Left colon (tissue), 2 donors: ENCODE results near the gene EEFSEC. TPM values are rescaled to one million over a fixed set of nuclear protein-coding genes. Genes with fewer than 3 reads are reported as not detected.

Experiments used
- ATAC-seq: fragments of 200-7000 bp; cut with Tn5 transposase; one replicate; pipeline ENCODE4 v1.9.1; 2020; ENCODE audit warnings: mild to moderate bottlenecking, moderate library complexity
- DNase-seq, 2 donors: peaks; one replicate each; pipeline ENCODE4 v3.0.0-alpha.2; 2020
- intact Hi-C, 2 donors: fragments of 100-400 bp; cut with DNase I in 1 of 2; cut with micrococcal nuclease in 1 of 2; formaldehyde crosslinking; loops; one replicate each; pipeline versions ENCODE4 v1.11.2 to v1.14.0; 2022; cut with DNase I, micrococcal nuclease
- long read RNA-seq: library from polyadenylated mRNA; unstranded; transcript quantifications from one replicate; pipeline ENCODE4 v2.0.0, GENCODE V29; 2021
- total RNA-seq, 2 donors: library from RNA; stranded (reverse); fragmentation: NEBNext Ultra II Directional; extraction: Animal tissue kit (Norgen Biotek cat#: 25700); gene quantifications; one replicate each; pipeline ENCODE4 v1.2.1, GENCODE V29; 2021
- donor health status: DM: no; HTN: no; CAD: no.
- donor health status: DM: yes; HTN: yes; CAD: no.

Gene EEFSEC, protein sequence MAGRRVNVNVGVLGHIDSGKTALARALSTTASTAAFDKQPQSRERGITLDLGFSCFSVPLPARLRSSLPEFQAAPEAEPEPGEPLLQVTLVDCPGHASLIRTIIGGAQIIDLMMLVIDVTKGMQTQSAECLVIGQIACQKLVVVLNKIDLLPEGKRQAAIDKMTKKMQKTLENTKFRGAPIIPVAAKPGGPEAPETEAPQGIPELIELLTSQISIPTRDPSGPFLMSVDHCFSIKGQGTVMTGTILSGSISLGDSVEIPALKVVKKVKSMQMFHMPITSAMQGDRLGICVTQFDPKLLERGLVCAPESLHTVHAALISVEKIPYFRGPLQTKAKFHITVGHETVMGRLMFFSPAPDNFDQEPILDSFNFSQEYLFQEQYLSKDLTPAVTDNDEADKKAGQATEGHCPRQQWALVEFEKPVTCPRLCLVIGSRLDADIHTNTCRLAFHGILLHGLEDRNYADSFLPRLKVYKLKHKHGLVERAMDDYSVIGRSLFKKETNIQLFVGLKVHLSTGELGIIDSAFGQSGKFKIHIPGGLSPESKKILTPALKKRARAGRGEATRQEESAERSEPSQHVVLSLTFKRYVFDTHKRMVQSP
- 10 to 100 TPM in 1 of 2 donors, 1 to 10 TPM in 1; 7.3 to 10.5 TPM for total RNA-seq
- long read RNA-seq, transcript EEFSEC-201 (7 exons, 2,232 nt), result major isoform, 28 of 34 reads
- long read RNA-seq, partial matches to known transcripts, result 3 of 34 reads
- long read RNA-seq, other reads (novel, unspliced or antisense), result 3 of 34 reads

DNA sequence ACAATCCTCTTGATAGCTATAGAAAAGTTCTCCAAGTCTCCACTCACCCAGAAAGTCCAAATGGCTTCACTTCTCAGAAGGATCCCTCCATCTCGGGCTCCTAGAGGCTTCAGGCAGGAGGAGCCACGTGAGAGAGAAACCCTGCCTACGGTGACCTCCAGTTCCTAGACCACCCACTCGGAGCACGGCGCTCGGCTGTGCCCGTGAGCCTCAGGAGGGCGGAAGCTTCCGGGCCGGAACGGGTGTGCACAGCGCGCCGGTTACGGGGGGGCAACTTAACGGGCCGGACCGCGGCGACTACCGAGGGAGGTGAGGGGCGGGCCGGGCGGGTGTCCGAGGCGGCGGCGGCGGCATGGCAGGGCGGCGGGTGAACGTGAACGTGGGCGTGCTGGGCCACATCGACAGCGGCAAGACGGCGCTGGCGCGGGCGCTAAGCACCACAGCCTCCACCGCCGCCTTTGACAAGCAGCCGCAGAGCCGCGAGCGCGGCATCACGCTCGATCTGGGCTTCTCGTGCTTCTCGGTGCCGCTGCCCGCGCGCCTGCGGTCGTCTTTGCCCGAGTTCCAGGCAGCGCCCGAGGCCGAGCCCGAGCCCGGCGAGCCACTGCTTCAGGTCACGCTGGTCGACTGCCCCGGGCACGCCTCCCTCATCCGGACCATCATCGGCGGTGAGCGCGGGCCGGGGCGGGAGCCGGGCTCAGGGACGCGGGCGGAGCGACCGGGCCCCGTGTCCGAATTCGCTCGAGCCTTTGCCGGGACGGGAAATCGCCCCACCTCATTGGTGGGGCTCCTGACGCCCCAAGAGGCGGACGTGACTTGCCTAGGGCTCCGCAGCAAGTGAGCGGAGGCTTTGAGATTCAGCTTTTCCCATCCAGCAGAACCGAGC, at the start of gene EEFSEC:
TSS of gene EEFSEC (plus strand) at position 326 of the 886 bp plus-strand sequence. CDS start at position 353, 27 bp downstream.
- intact Hi-C loops, result no loop called here
- ATAC-seq, result peak; percentile 95
- DNase-seq, result peak; percentile 81 to 87

GRCh38 chr3:128107834-128108233, 45.4 kb upstream of the EEFSEC start:
- ATAC-seq (no peak), DNase-seq (no peak)
- intact Hi-C loops, result no loop called here

GRCh38 chr3:128111147-128111546, 42.1 kb upstream of the EEFSEC start:
- intact Hi-C loops, result no loop called here
- DNase-seq (no peak), ATAC-seq (no peak)

DNA sequence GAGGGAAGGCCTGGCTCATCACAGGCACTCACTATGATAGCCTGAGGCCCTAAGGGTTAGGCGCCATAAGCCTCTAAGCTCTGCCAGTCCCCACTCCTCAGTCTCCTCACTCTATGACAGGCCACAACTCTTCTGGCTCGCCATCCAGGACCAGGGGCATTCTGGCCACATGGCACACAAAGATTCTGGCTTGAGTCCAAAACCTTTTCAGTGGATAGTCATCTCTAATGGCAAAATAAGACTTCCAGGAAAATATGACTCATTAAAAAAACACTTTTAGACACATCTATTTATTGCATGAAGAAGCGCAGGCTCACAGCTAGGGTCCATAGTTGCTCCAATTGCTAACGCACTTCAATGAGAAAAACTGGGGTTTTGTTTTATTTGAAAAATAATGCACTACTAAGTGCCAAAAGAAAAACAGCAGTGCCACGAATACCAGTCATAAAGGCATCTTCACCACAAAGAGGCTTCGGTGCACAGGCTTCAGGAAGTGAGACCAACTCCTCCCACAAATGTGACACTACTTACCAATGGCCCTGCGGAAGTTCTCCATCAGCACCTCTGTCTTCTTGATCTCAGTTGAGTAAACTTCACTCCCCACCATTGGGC, 40.8 kb upstream of the EEFSEC start:
- ATAC-seq (no peak), DNase-seq (no peak)
- intact Hi-C loops, result no loop called here

- intact Hi-C loops, result no loop called here
- no peak for DNase-seq
- no peak for ATAC-seq
Observed at GRCh38 chr3:128113817-128114794, 39.2 kb upstream of the EEFSEC start.

GRCh38 chr3:128122013-128122412, 31.3 kb upstream of the EEFSEC start:
- intact Hi-C loops, result no loop called here
- DNase-seq, result no peak
- ATAC-seq, result no peak

- intact Hi-C loops, result no loop called here
- DNase-seq, result peak in 1 of 2 donors; percentile 31
- no peak for ATAC-seq
Observed at GRCh38 chr3:128123156-128123537, 30.1 kb upstream of the EEFSEC start.

GRCh38 chr3:128123538-128124368, 29.5 kb upstream of the EEFSEC start, which contains the start of gene RUVBL1:
Gene RUVBL1 (minus strand): TSS chr3:128123812. CDS start chr3:128123724, 88 bp downstream.
- DNase-seq (peak; percentile 97 to 98), ATAC-seq (peak; percentile 100)
- intact Hi-C loops, result no loop called here

DNA sequence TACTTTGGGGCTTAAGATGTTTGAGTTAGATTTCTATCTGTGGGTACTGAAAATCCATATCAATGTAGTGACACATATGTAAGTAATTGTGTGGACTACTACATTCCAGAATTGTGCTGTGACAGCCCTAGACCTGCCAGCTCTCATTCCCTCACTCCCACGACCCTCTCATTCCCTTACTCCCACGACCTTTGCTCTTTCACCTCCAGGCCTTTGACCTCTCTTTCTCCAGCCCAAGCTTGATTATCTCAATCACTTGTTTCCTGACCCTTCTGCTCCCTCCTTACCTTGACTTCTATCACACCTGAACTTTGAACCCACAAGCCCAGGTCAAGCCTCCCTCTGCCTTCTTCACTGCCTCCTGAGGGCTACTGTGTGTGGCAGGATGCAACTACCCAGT, 26.0 kb upstream of the EEFSEC start:
- ATAC-seq (no peak), DNase-seq (no peak)
- intact Hi-C loops, result no loop called here

DNA sequence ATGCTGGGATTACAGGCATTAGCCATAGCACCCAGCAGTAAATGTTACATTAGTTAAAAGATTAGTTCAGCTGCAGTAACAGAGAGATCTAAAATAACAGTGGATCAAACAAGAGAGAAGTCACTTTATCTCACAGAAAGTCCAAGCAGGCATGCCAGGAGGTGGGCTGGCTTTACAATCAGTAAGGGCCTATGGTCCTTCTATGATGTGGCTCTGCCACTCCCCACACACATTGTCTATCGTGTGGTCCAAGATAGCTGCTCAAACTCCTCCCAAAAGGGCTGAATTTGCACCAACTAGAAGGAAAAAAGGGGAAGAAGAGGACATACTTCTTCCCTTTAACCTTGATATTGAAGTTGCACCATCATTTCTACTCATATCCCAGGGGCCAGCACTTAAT, 25.0 kb upstream of the EEFSEC start:
- ATAC-seq (no peak), DNase-seq (no peak)
- intact Hi-C loops, result no loop called here

DNA sequence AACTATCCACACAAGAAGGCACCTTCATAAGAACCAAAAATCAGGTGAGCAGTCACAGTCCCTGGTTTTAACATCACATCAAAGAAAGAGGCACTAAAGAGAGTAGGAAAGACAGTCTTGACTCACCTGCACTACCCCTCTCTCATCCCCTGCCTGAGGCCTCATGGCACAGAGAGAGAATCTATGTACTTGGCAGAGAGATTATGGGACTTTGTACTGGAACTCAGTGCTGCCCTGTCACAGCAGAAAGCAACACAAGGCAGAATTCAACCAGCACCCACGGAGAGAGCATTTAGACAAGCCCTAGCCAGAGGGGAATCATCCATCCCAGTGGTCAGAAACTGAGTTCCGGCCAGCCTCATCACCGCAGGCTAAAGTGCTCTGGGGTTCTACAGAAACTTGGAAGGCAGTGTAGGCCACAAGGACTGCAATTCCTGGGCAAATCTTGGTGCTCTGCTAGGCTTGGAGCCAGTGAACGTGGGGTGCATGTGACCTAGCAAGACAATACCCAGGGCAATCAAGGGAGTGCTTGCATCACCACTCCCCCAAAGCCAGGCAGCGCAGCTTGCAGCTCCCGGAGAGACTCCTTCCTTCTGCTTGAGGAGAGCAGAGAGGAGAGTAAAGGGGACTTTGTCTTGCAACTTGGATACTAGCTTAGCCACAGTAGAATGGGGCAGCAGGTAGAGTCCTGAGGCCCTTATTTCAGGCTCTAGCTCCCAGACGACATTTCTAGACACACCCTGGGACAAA, 21.2 kb upstream of the EEFSEC start:
- intact Hi-C loops, result no loop called here
- ATAC-seq, result no peak
- DNase-seq, result no peak

DNA sequence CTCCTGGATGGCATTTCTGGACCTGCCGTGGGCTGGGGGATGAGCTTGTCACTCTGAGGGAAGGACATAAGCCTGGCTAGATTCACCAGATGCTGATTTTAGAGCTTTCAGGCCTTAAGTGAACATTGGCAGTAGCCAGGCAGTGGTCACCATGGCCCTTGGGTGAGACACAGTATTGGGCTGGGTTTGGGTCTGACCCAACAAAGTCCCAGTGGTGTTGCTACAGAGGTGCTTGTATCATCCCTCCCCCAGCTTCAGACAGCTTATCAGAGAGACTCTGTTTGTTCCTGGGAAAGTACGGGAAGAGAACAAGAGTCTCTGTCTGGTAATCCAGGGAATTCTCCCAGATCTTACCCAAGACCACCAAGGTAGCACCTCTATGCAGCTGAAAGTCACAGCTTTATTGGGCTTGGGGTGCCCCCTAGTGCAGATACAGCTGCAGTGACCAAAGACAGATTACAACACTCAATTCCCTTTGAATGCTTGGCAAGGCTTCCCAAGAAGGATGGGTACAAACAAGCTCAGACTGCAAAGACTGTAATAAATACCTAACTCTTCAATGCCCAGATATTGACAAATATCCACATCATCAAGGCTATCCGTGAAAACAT, 19.9 kb upstream of the EEFSEC start:
- intact Hi-C loops, result no loop called here
- ATAC-seq, result peak; percentile 71
- peak in 1 of 2 donors; percentile 35 for DNase-seq

DNA sequence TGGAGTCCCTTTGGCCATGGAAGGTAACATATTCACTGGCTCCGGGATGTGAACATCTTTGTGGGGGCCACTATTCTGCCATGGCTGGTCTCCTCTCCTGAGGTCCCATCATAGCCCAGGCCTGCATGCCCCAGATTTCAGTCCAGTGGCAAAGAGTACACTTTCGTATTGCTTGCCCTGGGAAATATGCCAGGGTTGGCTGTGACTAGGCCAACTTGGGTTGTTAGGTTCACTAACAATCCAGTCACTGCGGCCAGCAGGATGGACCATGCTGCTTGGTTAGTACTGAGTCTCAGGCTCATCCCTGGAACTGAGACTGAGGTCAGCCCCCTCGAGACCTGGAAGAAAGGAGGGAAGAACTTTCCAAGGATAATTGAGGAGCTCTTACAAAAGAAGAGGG, 9.8 kb upstream of the EEFSEC start:
- intact Hi-C loops, result no loop called here
- no peak for ATAC-seq
- DNase-seq, result no peak

DNA sequence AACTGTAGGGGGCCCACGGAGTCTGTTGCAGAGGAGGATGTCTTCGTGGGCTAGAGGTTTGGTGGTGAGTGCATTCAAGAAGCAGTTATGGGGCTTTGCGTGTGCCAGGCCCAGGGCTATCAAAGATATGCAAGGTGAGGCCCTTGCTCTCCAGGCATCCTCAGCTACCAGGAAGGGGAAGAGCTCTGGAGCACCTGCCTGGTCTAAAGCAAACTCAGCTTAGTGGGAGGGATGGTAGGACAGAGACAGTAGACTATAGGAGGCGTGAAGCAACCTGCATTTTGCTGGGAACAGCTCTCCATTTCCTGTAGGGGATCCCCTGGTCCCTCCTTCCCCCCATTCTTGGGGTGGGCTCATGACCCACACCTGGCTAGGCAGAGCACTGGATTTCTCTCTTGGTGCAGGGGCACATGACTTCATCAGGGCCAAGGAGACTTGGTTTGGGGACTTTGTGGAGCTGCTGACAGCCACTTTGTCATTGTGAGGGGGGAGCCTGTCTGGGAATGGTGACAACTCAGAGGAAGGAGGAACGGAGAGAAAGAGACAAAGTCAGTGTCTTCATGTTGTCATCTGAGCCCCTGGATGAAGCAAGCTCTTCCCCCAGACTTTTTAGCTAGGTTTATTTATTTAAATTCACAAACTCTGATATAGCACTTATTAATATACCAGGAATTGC, 8.6 kb upstream of the EEFSEC start:
- no peak for DNase-seq
- intact Hi-C loops, result no loop called here
- ATAC-seq, result no peak

- peak in 1 of 2 donors; percentile 22 for DNase-seq
- ATAC-seq, result peak; percentile 32
- intact Hi-C loops, result no loop called here
Observed at GRCh38 chr3:128145279-128145678, 8.0 kb upstream of the EEFSEC start.
